Lower leg skin (tissue), 3 donors: ENCODE data around the gene PIANP.

Source experiments
- CTCF ChIP-seq, 3 donors: fragments of 450-650 bp; IDR thresholded peaks; one replicate each; pipeline ENCODE4 v1.5.1; 2016; ENCODE audit warnings: antibody characterized with exemption in 3 of 3, mild to moderate bottlenecking in 3 of 3, moderate library complexity in 2 of 3
- POLR2A ChIP-seq, 2 donors: fragments of 450-650 bp; IDR thresholded peaks; one replicate each; pipeline ENCODE4 v1.6.1; 2016 to 2017; ENCODE audit warnings: antibody characterized with exemption in 2 of 2, mild to moderate bottlenecking in 1 of 2, moderate library complexity in 1 of 2

- TF ChIP-seq CTCF (IDR thresholded peaks at IDR 0.05): no peak
- no peak for TF ChIP-seq POLR2A (IDR thresholded peaks at IDR 0.05)
Observed at GRCh38 chr12:6734506-6735387, 34.1 kb upstream of the PIANP start.
